ENCODE results near the gene LRIG2. TPM values are rescaled to one million over a fixed set of nuclear protein-coding genes. Genes with fewer than 3 reads are reported as not detected.

LRIG2 gene
- total and polyA plus RNA-seq, 4 donors: 1.3 to 11.9 (median 6.0) TPM

- no peak overlapping the region for H3K9ac ChIP-seq (ENCODE audit: low read depth in 1 of 2, low read length in 2 of 2)
- H3K4me3 ChIP-seq (ENCODE audit: low read depth in 1 of 3, low read length in 3 of 3): no peak overlapping the region
- H3K9me3 ChIP-seq (ENCODE audit: control insufficient read depth in 4 of 4, low read length in 3 of 4): no peaks in the 10 kb centered on the region
- H3K36me3 ChIP-seq (ENCODE audit: control insufficient read depth in 4 of 4, insufficient read depth in 3 of 4, low read depth in 1 of 4, low read length in 3 of 4): no peaks in the 10 kb centered on the region
- H3K27me3 ChIP-seq (ENCODE audit: control insufficient read depth in 4 of 4, insufficient read depth in 4 of 4, low read length in 3 of 4): no peaks in the 10 kb centered on the region
- no peak for DNase-seq (ENCODE audit: low spot score)
- H3K27ac ChIP-seq (ENCODE audit: low read depth in 1 of 2, low read length in 2 of 2): no peak overlapping the region
- WGBS: 47% methylated on average over 1 of the region's 1 CpG
- no peak for TF ChIP-seq FOXA1 (IDR thresholded peaks at IDR 0.05)
- H3K4me1 ChIP-seq (ENCODE audit: control insufficient read depth in 4 of 4, insufficient read depth in 4 of 4, low read length in 3 of 4): peaks cover 0 to 7% (median 2%) of the 10 kb centered on the region in 4 donors
Observed at GRCh38 chr1:113136476-113136875, 63.5 kb downstream of the LRIG2 start.

DNA sequence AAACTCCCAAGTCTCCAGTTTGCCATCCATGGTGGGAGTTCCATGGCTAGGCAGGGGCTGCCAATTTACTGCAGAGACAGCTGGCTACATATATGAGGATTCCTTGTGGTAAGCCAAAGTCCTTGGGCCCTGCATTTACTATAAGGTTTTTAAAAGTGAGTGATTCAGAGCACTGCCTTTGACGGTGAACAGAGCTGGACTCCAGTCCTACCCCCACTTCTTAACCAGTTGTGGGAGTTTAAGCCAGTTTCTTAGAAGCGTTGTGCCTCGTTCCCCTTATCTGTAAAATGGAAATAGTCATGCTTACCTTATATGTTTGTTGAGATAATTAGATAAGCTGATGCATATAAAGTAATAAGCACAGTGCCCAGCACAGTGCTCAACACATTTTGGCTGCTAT lies 64.6 kb downstream of the LRIG2 start:
- DNase-seq (ENCODE audit: low spot score): no peak
- no peaks in the 10 kb centered on the region for H3K27me3 ChIP-seq (ENCODE audit: control insufficient read depth in 4 of 4, insufficient read depth in 4 of 4, low read length in 3 of 4)
- H3K4me1 ChIP-seq (ENCODE audit: control insufficient read depth in 4 of 4, insufficient read depth in 4 of 4, low read length in 3 of 4): peaks cover 0 to 7% (median 2%) of the 10 kb centered on the region in 4 donors
- H3K4me3 ChIP-seq (ENCODE audit: low read depth in 1 of 3, low read length in 3 of 3): no peak overlapping the region
- no peak overlapping the region for H3K27ac ChIP-seq (ENCODE audit: low read depth in 1 of 2, low read length in 2 of 2)
- no peaks in the 10 kb centered on the region for H3K9me3 ChIP-seq (ENCODE audit: control insufficient read depth in 4 of 4, low read length in 3 of 4)
- no peaks in the 10 kb centered on the region for H3K36me3 ChIP-seq (ENCODE audit: control insufficient read depth in 4 of 4, insufficient read depth in 3 of 4, low read depth in 1 of 4, low read length in 3 of 4)
- TF ChIP-seq ATF3 (IDR thresholded peaks at IDR 0.05) (no peak), HNF4G (IDR thresholded peaks at IDR 0.05) (no peak), MAX (IDR thresholded peaks at IDR 0.05) (no peak), TAF1 (conservative IDR thresholded peaks at IDR 0.05) (no peak), YY1 (IDR thresholded peaks at IDR 0.05) (no peak), FOXA1 (IDR thresholded peaks at IDR 0.05) (no peak), CTCF (IDR thresholded peaks at IDR 0.05; ENCODE audit: low read depth, low read length, missing input control) (no peak)
- 83% methylated on average over 3 of the region's 3 CpGs for WGBS
- no peak overlapping the region for H3K9ac ChIP-seq (ENCODE audit: low read depth in 1 of 2, low read length in 2 of 2)

DNA sequence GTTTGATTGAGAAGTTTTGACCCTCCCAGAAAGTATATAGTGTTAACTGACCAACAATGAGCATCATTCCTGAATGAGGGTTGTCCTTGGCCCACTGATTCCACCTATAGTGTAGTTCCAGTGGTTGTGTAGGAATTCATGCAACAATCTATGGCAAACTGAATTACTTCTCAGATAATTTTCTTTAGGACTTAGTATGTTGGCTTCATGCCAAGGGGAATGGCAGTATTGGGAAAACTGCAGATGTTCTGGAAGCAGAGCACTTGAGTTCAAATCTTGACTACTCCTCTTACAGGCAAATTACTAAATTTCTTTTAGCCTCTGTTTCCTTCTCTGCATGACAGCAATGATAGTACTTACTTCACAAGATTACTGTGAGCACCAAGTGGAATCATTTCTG lies 65.8 kb downstream of the LRIG2 start:
- H3K9ac ChIP-seq (ENCODE audit: low read depth in 1 of 2, low read length in 2 of 2): no peak overlapping the region
- H3K27ac ChIP-seq (ENCODE audit: low read depth in 1 of 2, low read length in 2 of 2): no peak overlapping the region
- H3K36me3 ChIP-seq (ENCODE audit: control insufficient read depth in 4 of 4, insufficient read depth in 3 of 4, low read depth in 1 of 4, low read length in 3 of 4): no peaks in the 10 kb centered on the region
- TF ChIP-seq ATF3 (IDR thresholded peaks at IDR 0.05) (no peak), NR2F2 (IDR thresholded peaks at IDR 0.05) (no peak), HNF4G (IDR thresholded peaks at IDR 0.05) (no peak), YY1 (IDR thresholded peaks at IDR 0.05) (no peak), FOXA1 (IDR thresholded peaks at IDR 0.05) (no peak), RXRA (IDR thresholded peaks at IDR 0.05) (no peak), TAF1 (conservative IDR thresholded peaks at IDR 0.05) (no peak), RAD21 (IDR thresholded peaks at IDR 0.05) (no peak), MAX (IDR thresholded peaks at IDR 0.05) (no peak), JUND (IDR thresholded peaks at IDR 0.05) (no peak), REST (IDR thresholded peaks at IDR 0.05) (no peak), FOXA2 (IDR thresholded peaks at IDR 0.05) (no peak), EGR1 (IDR thresholded peaks at IDR 0.05; ENCODE audit: low read depth in 2 of 2) (no peak), HNF4A (conservative IDR thresholded peaks at IDR 0.05) (no peak), GABPA (IDR thresholded peaks at IDR 0.05 in 1 of 2, conservative IDR thresholded peaks at IDR 0.05 in 1 of 2) (no peak), SP1 (IDR thresholded peaks at IDR 0.05) (no peak)
- TF ChIP-seq, protein P1, sequence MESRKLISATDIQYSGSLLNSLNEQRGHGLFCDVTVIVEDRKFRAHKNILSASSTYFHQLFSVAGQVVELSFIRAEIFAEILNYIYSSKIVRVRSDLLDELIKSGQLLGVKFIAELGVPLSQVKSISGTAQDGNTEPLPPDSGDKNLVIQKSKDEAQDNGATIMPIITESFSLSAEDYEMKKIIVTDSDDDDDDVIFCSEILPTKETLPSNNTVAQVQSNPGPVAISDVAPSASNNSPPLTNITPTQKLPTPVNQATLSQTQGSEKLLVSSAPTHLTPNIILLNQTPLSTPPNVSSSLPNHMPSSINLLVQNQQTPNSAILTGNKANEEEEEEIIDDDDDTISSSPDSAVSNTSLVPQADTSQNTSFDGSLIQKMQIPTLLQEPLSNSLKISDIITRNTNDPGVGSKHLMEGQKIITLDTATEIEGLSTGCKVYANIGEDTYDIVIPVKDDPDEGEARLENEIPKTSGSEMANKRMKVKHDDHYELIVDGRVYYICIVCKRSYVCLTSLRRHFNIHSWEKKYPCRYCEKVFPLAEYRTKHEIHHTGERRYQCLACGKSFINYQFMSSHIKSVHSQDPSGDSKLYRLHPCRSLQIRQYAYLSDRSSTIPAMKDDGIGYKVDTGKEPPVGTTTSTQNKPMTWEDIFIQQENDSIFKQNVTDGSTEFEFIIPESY (IDR thresholded peaks at IDR 0.05): no peak
- peaks cover 0 to 7% (median 2%) of the 10 kb centered on the region in 4 donors for H3K4me1 ChIP-seq (ENCODE audit: control insufficient read depth in 4 of 4, insufficient read depth in 4 of 4, low read length in 3 of 4)
- H3K27me3 ChIP-seq (ENCODE audit: control insufficient read depth in 4 of 4, insufficient read depth in 4 of 4, low read length in 3 of 4): no peaks in the 10 kb centered on the region
- no peak for DNase-seq (ENCODE audit: low spot score)
- H3K4me3 ChIP-seq (ENCODE audit: low read depth in 1 of 3, low read length in 3 of 3): no peak overlapping the region
- no peaks in the 10 kb centered on the region for H3K9me3 ChIP-seq (ENCODE audit: control insufficient read depth in 4 of 4, low read length in 3 of 4)
